OCI-LY1 (cell line): Measurements from ENCODE around the gene DOK4.

Experiments
- H2AFZ ChIP-seq: fragments of 200-600 bp; sonication (generic), shearing (Covaris generic); 2 replicates; pipeline ENCODE4 v1.6.0; 2014; ENCODE audit warnings: antibody characterized with exemption, mild to moderate bottlenecking, low read length
- H3F3A ChIP-seq: fragments of 200-600 bp; sonication (generic), shearing (Covaris generic); 2 replicates; pipeline ENCODE4 v1.6.0; 2014; ENCODE audit warnings: mild to moderate bottlenecking, antibody characterized with exemption, low read length, moderate library complexity; ENCODE audit not compliant: insufficient read depth
- H3K27ac ChIP-seq: fragments of 200-600 bp; sonication (generic); 2 replicates; pipeline ENCODE4 v1.5.1; 2014; ENCODE audit warnings: low read length, mixed run types, mild to moderate bottlenecking, low read depth; ENCODE audit not compliant: poor library complexity, severe bottlenecking
- H3K27me3 ChIP-seq: fragments of 200-600 bp; sonication (generic); 2 replicates; pipeline ENCODE4 v1.6.0; 2014; ENCODE audit warnings: antibody characterized with exemption, mild to moderate bottlenecking, low read length, moderate library complexity; ENCODE audit not compliant: insufficient read depth
- H3K36me3 ChIP-seq: fragments of 200-600 bp; sonication (generic); 2 replicates; pipeline ENCODE4 v1.6.1; 2014; ENCODE audit warnings: mild to moderate bottlenecking, antibody characterized with exemption, low read length, moderate library complexity, mixed read lengths; ENCODE audit not compliant: insufficient read depth
- H3K4me1 ChIP-seq: fragments of 200-600 bp; sonication (generic); 2 replicates; pipeline ENCODE4 v1.5.1; 2014; ENCODE audit warnings: mild to moderate bottlenecking, low read length, moderate library complexity; ENCODE audit not compliant: insufficient read depth, severe bottlenecking
- H3K4me2 ChIP-seq: fragments of 200-600 bp; sonication (generic), shearing (Covaris generic); 2 replicates; pipeline ENCODE4 v1.6.1; 2014; ENCODE audit warnings: low read length
- H3K4me3 ChIP-seq: fragments of 200-600 bp; sonication (generic); 2 replicates; pipeline ENCODE4 v1.5.1; 2014; ENCODE audit warnings: low read length, low read depth, mild to moderate bottlenecking, mixed read lengths; ENCODE audit not compliant: poor library complexity, severe bottlenecking
- H3K79me2 ChIP-seq: fragments of 200-600 bp; shearing (Covaris generic); 2 replicates; pipeline ENCODE4 v1.6.1; 2016; ENCODE audit warnings: mixed run types, low read length, mixed read lengths; ENCODE audit not compliant: insufficient read depth
- H3K9ac ChIP-seq: fragments of 200-600 bp; sonication (generic), shearing (Covaris generic); 2 replicates; pipeline ENCODE4 v1.6.1; 2014; ENCODE audit warnings: mild to moderate bottlenecking, low read length, mixed read lengths
- H3K9me2 ChIP-seq: fragments of 200-600 bp; sonication (generic), shearing (Covaris generic); 2 replicates; pipeline ENCODE4 v1.6.1; 2014; ENCODE audit warnings: low read depth, mild to moderate bottlenecking, low read length, mixed read lengths
- H3K9me3 ChIP-seq: fragments of 200-600 bp; shearing (Covaris generic); 2 replicates; pipeline ENCODE4 v1.6.1; 2014; ENCODE audit warnings: low read length, mixed read lengths
- H4K20me1 ChIP-seq: fragments of 200-600 bp; sonication (generic), shearing (Covaris generic); 2 replicates; pipeline ENCODE4 v1.6.0; 2016; ENCODE audit warnings: mild to moderate bottlenecking, low read length; ENCODE audit not compliant: insufficient read depth
- CTCF ChIP-seq: fragments of 200-600 bp; sonication (generic), shearing (Covaris generic); IDR thresholded peaks from 2 replicates; pipeline ENCODE4 v1.5.1; 2017; ENCODE audit warnings: mild to moderate bottlenecking, antibody characterized with exemption, low read length, moderate library complexity, mixed read lengths
- EZH2 ChIP-seq: fragments of 200-600 bp; sonication (generic), shearing (Covaris generic); IDR thresholded peaks from 2 replicates; pipeline ENCODE4 v1.8.0; 2017; ENCODE audit warnings: borderline replicate concordance, mixed run types, mild to moderate bottlenecking, antibody characterized with exemption, low read length, moderate library complexity, mixed read lengths

The DOK4 gene

GRCh38 chr16:57473176-57473840, 13.0 kb downstream of the DOK4 start:
- no peak overlapping the region for H2AFZ ChIP-seq
- no peaks in the 10 kb centered on the region for H3F3A ChIP-seq
- H3K36me3 ChIP-seq: peaks cover 38% of the 10 kb centered on the region
- H3K9ac ChIP-seq: no peak overlapping the region
- TF ChIP-seq EZH2 (no peak), CTCF (no peak)
- H4K20me1 ChIP-seq: no peaks in the 10 kb centered on the region
- no peak overlapping the region for H3K27ac ChIP-seq
- no peak overlapping the region for H3K4me3 ChIP-seq
- H3K9me3 ChIP-seq: no peaks in the 10 kb centered on the region
- no peaks in the 10 kb centered on the region for H3K9me2 ChIP-seq
- no peaks in the 10 kb centered on the region for H3K79me2 ChIP-seq
- no peaks in the 10 kb centered on the region for H3K27me3 ChIP-seq
- no peaks in the 10 kb centered on the region for H3K4me1 ChIP-seq
- no peak overlapping the region for H3K4me2 ChIP-seq

GRCh38 chr16:57472665-57473060, 13.6 kb downstream of the DOK4 start:
- peaks cover 41% of the 10 kb centered on the region for H3K36me3 ChIP-seq
- H4K20me1 ChIP-seq: no peaks in the 10 kb centered on the region
- H3K4me1 ChIP-seq: no peaks in the 10 kb centered on the region
- no peaks in the 10 kb centered on the region for H3K79me2 ChIP-seq
- TF ChIP-seq EZH2: no peak
- H3K4me3 ChIP-seq: no peak overlapping the region
- no peak overlapping the region for H3K27ac ChIP-seq
- H3K27me3 ChIP-seq: no peaks in the 10 kb centered on the region
- H2AFZ ChIP-seq: no peak overlapping the region
- H3K9ac ChIP-seq: no peak overlapping the region
- H3K4me2 ChIP-seq: no peak overlapping the region
- H3K9me3 ChIP-seq: no peaks in the 10 kb centered on the region
- H3F3A ChIP-seq: no peaks in the 10 kb centered on the region
- H3K9me2 ChIP-seq: no peaks in the 10 kb centered on the region

GRCh38 chr16:57471852-57472664, 14.2 kb downstream of the DOK4 start:
- peaks cover 41% of the 10 kb centered on the region for H3K36me3 ChIP-seq
- H3K27ac ChIP-seq: no peak overlapping the region

More at GRCh38 chr16:57471852-57472664, 14.2 kb downstream of the DOK4 start:
- Histone ChIP-seq H3K4me2 (no peak overlapping the region), H3K4me3 (no peak overlapping the region), H3K79me2 (no peaks in the 10 kb centered on the region), H3K9me2 (no peaks in the 10 kb centered on the region), H3K9ac (no peak overlapping the region), H3K27me3 (no peaks in the 10 kb centered on the region), H3K9me3 (no peaks in the 10 kb centered on the region), H3F3A (no peaks in the 10 kb centered on the region), H2AFZ (no peak overlapping the region), H3K4me1 (no peaks in the 10 kb centered on the region), H4K20me1 (no peaks in the 10 kb centered on the region)
- no peak for TF ChIP-seq CTCF
- no peak for TF ChIP-seq EZH2
